Measurements from ENCODE around the gene EMC10.

DNA sequence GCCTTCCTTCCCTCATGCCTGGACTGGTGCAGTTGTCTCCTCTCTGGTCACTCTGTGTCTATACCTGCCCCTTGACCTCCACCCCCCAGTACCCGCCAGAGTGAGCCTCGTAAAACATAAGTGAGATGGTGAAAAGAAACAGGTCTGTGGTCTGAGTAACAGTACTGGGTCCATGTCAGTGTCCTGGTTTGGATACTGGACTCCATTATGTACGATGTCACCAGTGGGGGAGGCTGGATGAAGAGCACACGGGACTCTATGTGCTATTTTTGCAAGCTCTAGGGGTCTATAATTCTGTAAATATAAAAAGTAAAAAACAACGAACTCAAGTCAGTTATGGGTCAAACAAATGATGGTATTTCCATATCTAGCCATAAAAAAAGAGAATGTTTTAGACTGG is 29.3 kb upstream of the EMC10 start:
- TF ChIP-seq, protein P1, sequence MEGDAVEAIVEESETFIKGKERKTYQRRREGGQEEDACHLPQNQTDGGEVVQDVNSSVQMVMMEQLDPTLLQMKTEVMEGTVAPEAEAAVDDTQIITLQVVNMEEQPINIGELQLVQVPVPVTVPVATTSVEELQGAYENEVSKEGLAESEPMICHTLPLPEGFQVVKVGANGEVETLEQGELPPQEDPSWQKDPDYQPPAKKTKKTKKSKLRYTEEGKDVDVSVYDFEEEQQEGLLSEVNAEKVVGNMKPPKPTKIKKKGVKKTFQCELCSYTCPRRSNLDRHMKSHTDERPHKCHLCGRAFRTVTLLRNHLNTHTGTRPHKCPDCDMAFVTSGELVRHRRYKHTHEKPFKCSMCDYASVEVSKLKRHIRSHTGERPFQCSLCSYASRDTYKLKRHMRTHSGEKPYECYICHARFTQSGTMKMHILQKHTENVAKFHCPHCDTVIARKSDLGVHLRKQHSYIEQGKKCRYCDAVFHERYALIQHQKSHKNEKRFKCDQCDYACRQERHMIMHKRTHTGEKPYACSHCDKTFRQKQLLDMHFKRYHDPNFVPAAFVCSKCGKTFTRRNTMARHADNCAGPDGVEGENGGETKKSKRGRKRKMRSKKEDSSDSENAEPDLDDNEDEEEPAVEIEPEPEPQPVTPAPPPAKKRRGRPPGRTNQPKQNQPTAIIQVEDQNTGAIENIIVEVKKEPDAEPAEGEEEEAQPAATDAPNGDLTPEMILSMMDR (IDR thresholded peaks at IDR 0.05 in 2 of 3, conservative IDR thresholded peaks at IDR 0.05 in 1 of 3; ENCODE audit: control insufficient read depth in 2 of 3, extremely low read depth in 1 of 3, insufficient read depth in 1 of 3, low read depth in 3 of 3, low read length in 3 of 3) = no peak
- no peak for TF ChIP-seq POLR2A (IDR thresholded peaks at IDR 0.05; ENCODE audit: low read depth, low read length)
